Adipose tissue (tissue), 3 donors: ENCODE measurements around the gene RPH3AL. TPM values are rescaled to one million over a fixed set of nuclear protein-coding genes. Genes with fewer than 3 reads are reported as not detected.
"Not testable (repeated sequence)": the region's sequence is repeated elsewhere in the genome, so short reads cannot be mapped to it uniquely, and the experiment has no call there.

Experiments
- H3K27ac ChIP-seq: one replicate; pipeline ENCODE4 v1.5.1; 2013; ENCODE audit warnings: low read depth, low read length
- WGBS, 3 donors: extraction: QIAGEN DNeasy Blood & Tissue Kit; methylation state at CpG; one replicate each; pipeline ENCODE4 v1.1.7; 2013; 5-methylcytosine and 5-hydroxymethylcytosine counted together
- polyA plus RNA-seq, 3 donors: library from polyadenylated mRNA; stranded (reverse); fragments of 200-250 nt; gene quantifications; one replicate each; pipeline ENCODE4 v1.2.3, GENCODE V29; 2013
- donor health status: healthy with polysubstance abuse.
- donor health status: Bipolar disorder and iron deficiency.
- donor health status: healthy.

The RPH3AL gene
- polyA plus RNA-seq, 3 donors = 19.7 to 30.1 (median 25.5) TPM

GRCh38 chr17:326010-326621 lies 26.5 kb downstream of the RPH3AL start:
- WGBS, 3 donors = 89 to 92% (median 92%) methylated on average over 21 of the region's 21 CpGs
- no peak overlapping the region for H3K27ac ChIP-seq

- WGBS, 3 donors = 92 to 95% (median 93%) methylated on average over 13 of the region's 13 CpGs
- H3K27ac ChIP-seq = no peak overlapping the region
Observed at GRCh38 chr17:325270-326009, 27.2 kb downstream of the RPH3AL start.

GRCh38 chr17:323721-324571 lies 28.7 kb downstream of the RPH3AL start:
- no peak overlapping the region for H3K27ac ChIP-seq
- WGBS, 3 donors = 90 to 95% (median 91%) methylated on average over 38 to 39 of the region's 39 CpGs

GRCh38 chr17:323181-323580 lies 29.4 kb downstream of the RPH3AL start:
- no peak overlapping the region for H3K27ac ChIP-seq
- WGBS, 3 donors = 72 to 91% (median 82%) methylated on average over 8 of the region's 8 CpGs

- WGBS, 3 donors = 83 to 88% (median 85%) methylated on average over 27 of the region's 27 CpGs
- no peak overlapping the region for H3K27ac ChIP-seq
Observed at GRCh38 chr17:322006-322780, 30.4 kb downstream of the RPH3AL start.

GRCh38 chr17:321386-321941 lies 31.1 kb downstream of the RPH3AL start:
- no peak overlapping the region for H3K27ac ChIP-seq
- WGBS, 3 donors = 79 to 89% (median 86%) methylated on average over 35 of the region's 35 CpGs

GRCh38 chr17:320809-321385 lies 31.7 kb downstream of the RPH3AL start:
- no peak overlapping the region for H3K27ac ChIP-seq
- WGBS, 3 donors = 74 to 80% (median 76%) methylated on average over 21 to 25 of the region's 25 CpGs

- 78 to 90% (median 86%) methylated on average over 8 to 9 of the region's 9 CpGs for WGBS, 3 donors
- H3K27ac ChIP-seq = no peak overlapping the region
Observed at GRCh38 chr17:320139-320538, 32.5 kb downstream of the RPH3AL start.

GRCh38 chr17:319266-319665 lies 33.3 kb downstream of the RPH3AL start:
- WGBS, 3 donors = 94 to 97% (median 95%) methylated on average over 12 of the region's 12 CpGs
- no peak overlapping the region for H3K27ac ChIP-seq

- WGBS, 3 donors = 86 to 94% (median 89%) methylated on average over 2 of the region's 2 CpGs
- not testable (repeated sequence) for H3K27ac ChIP-seq
Observed at GRCh38 chr17:317070-317469, 35.5 kb downstream of the RPH3AL start.

GRCh38 chr17:315399-315798 lies 37.2 kb downstream of the RPH3AL start:
- not testable (repeated sequence) for H3K27ac ChIP-seq
- 64 to 78% (median 69%) methylated on average over 2 of the region's 2 CpGs for WGBS, 3 donors

GRCh38 chr17:314614-314944 lies 38.0 kb downstream of the RPH3AL start:
- not testable (repeated sequence) for H3K27ac ChIP-seq
- 92 to 95% (median 93%) methylated on average over 1 of the region's 1 CpG for WGBS, 3 donors

GRCh38 chr17:313911-314613 lies 38.5 kb downstream of the RPH3AL start:
- H3K27ac ChIP-seq = no peak overlapping the region
- WGBS, 3 donors = 90 to 94% (median 93%) methylated on average over 9 of the region's 9 CpGs

GRCh38 chr17:313231-313630 lies 39.4 kb downstream of the RPH3AL start:
- 79 to 90% (median 89%) methylated on average over 10 of the region's 10 CpGs for WGBS, 3 donors

GRCh38 chr17:312476-313148 lies 40.0 kb downstream of the RPH3AL start:
- WGBS, 3 donors = 81 to 87% (median 86%) methylated on average over 18 of the region's 18 CpGs
- H3K27ac ChIP-seq = no peak overlapping the region

More at GRCh38 chr17:313231-313630, 39.4 kb downstream of the RPH3AL start:
- no peak overlapping the region for H3K27ac ChIP-seq

- H3K27ac ChIP-seq = no peak overlapping the region
- WGBS, 3 donors = 85 to 89% (median 87%) methylated on average over 20 of the region's 20 CpGs
Observed at GRCh38 chr17:311119-311782, 41.4 kb downstream of the RPH3AL start.
